HepG2 (cell line): ENCODE measurements around the gene KIRREL2. TPM values are rescaled to one million over a fixed set of nuclear protein-coding genes. Genes with fewer than 3 reads are reported as not detected.

Experiments used
- ATAC-seq: fragments of 200-7000 bp; cut with Tn5 transposase; 3 replicates; pipeline ENCODE4 v1.9.1; 2020; ENCODE audit warnings: mild to moderate bottlenecking, moderate library complexity
- BruUV-seq: library from RNA; stranded (reverse); fragments of 400-500 nt; replicated peaks from 2 replicates; lab custom pipeline; 2021; lab: Mats Ljungman, UMichigan
- CTCF ChIA-PET: fragments of 300-600 bp; formaldehyde crosslinking; extraction: SDS; loops from one replicate; lab custom pipeline; 2021; ENCODE audit warnings: low total read pairs, inconsistent platforms, low intra/inter-chr PET ratio; lab: Yijun Ruan, JAX
- POLR2A ChIA-PET: fragments of 350-600 bp; sonication (Branson Sonifier 250); formaldehyde crosslinking; loops from one replicate; lab custom pipeline; 2020; ENCODE audit warnings: antibody characterized with exemption, inconsistent platforms; lab: Yijun Ruan, JAX
- DNase-seq: peaks from one replicate; pipeline ENCODE4 v3.0.0-alpha.2; 2015; ENCODE audit warnings: low spot score
- FAIRE-seq: peaks from 3 replicates; lab custom pipeline; 2011; peaks lifted over from hg19 to GRCh38; lab: Jason Lieb, UNC
- H2AFZ ChIP-seq: one replicate; pipeline ENCODE4 v1.6.1; 2011; ENCODE audit warnings: low read length, inconsistent platforms
- H3K27ac ChIP-seq: fragments of 300-600 bp; 3 replicates; pipeline ENCODE4 v1.8.0; 2011; ENCODE audit warnings: mixed run types, mild to moderate bottlenecking, mixed read lengths, low read length, inconsistent platforms; ENCODE audit not compliant: insufficient read depth; ENCODE audit errors: extremely low read length
- H3K27me3 ChIP-seq, 2 experiments: fragments of 200-600 bp in 1 of 2; 2 replicates in 1 of 2; 3 replicates in 1 of 2; pipeline versions ENCODE4 v1.6.0 to v1.8.0; 2011; ENCODE audit warnings: low read length in 2 of 2, mild to moderate bottlenecking in 2 of 2, moderate library complexity in 2 of 2, inconsistent platforms in 1 of 2; ENCODE audit not compliant: insufficient read depth in 2 of 2, control insufficient read depth in 1 of 2
- H3K36me3 ChIP-seq, 2 experiments: fragments of 200-600 bp in 1 of 2; replicated peaks in 1 of 2; 2 replicates in 1 of 2; 3 replicates in 1 of 2; pipeline versions ENCODE4 v1.5.1 to v1.8.0; 2011; ENCODE audit warnings: low read length in 2 of 2, inconsistent platforms in 1 of 2; ENCODE audit not compliant: insufficient read depth in 2 of 2, control insufficient read depth in 1 of 2
- H3K4me1 ChIP-seq: 2 replicates; pipeline ENCODE4 v1.5.1; 2012; ENCODE audit warnings: low read length, inconsistent platforms; ENCODE audit not compliant: insufficient read depth
- H3K4me2 ChIP-seq: 2 replicates; pipeline ENCODE4 v1.6.0; 2011; ENCODE audit warnings: low read depth, low read length, inconsistent platforms
- H3K4me3 ChIP-seq, 3 experiments: fragments of 200-600 bp in 1 of 3; sonication (generic), shearing (Covaris generic) in 1 of 3; replicated peaks in 1 of 3; 2 replicates each; pipeline ENCODE4 v1.5.1; 2011 to 2016; ENCODE audit warnings: low read length in 3 of 3, inconsistent platforms in 2 of 3, low read depth in 2 of 3, mild to moderate bottlenecking in 2 of 3, control low read depth in 1 of 3, mixed read lengths in 1 of 3; ENCODE audit not compliant: insufficient read depth in 1 of 3
- H3K79me2 ChIP-seq: one replicate; pipeline ENCODE4 v1.6.1; 2011; ENCODE audit warnings: low read length, inconsistent platforms; ENCODE audit not compliant: insufficient read depth
- H3K9ac ChIP-seq: 2 replicates; pipeline ENCODE4 v1.6.0; 2011; ENCODE audit warnings: mild to moderate bottlenecking, low read depth, low read length, inconsistent platforms; ENCODE audit not compliant: insufficient read depth
- H3K9me3 ChIP-seq: 2 replicates; pipeline ENCODE4 v1.5.1; 2012; ENCODE audit warnings: mild to moderate bottlenecking, low read length
- H4K20me1 ChIP-seq: 2 replicates; pipeline ENCODE4 v1.6.0; 2011; ENCODE audit warnings: inconsistent platforms, mild to moderate bottlenecking, low read length, moderate library complexity; ENCODE audit not compliant: insufficient read depth
- BCL6 ChIP-seq: IDR thresholded peaks from 2 replicates; pipeline ENCODE4 v1.6.1; 2016; ENCODE audit warnings: missing genetic modification reagents, missing compliant biosample characterization
- CBX1 ChIP-seq: IDR thresholded peaks from one replicate; pipeline ENCODE4 v1.6.1; 2016; ENCODE audit warnings: antibody characterized with exemption, low read depth
- CBX2 ChIP-seq, 2 experiments: fragments of 200-600 bp in 1 of 2; sonication (generic); formaldehyde crosslinking in 1 of 2; IDR thresholded peaks; 2 replicates each; pipeline versions ENCODE4 v1.7.0 to v1.8.1; 2018 to 2022; ENCODE audit warnings: low read depth in 2 of 2, low read length in 1 of 2, mild to moderate bottlenecking in 1 of 2, missing genetic modification reagents in 1 of 2
- DMAP1 ChIP-seq: IDR thresholded peaks from 2 replicates; pipeline ENCODE4 v1.6.1; 2016
- KDM2A ChIP-seq: sonication (generic); formaldehyde crosslinking; IDR thresholded peaks from 2 replicates; pipeline ENCODE4 v1.4.0; 2020; ENCODE audit warnings: low read depth, missing genetic modification reagents, borderline replicate concordance
- KMT2B ChIP-seq: IDR thresholded peaks from 2 replicates; pipeline ENCODE4 v1.6.1; 2016; ENCODE audit warnings: missing genetic modification reagents, missing compliant biosample characterization
- NR1H2 ChIP-seq: sonication (generic); formaldehyde crosslinking; IDR thresholded peaks from 2 replicates; pipeline ENCODE4 v1.8.1; 2022; ENCODE audit warnings: low read depth, missing genetic modification reagents, borderline replicate concordance
- PHF8 ChIP-seq: sonication (generic); formaldehyde crosslinking; IDR thresholded peaks from 2 replicates; pipeline ENCODE4 v1.5.0; 2020; ENCODE audit warnings: missing genetic modification reagents
- PRPF4 ChIP-seq: fragments of 200-400 bp; formaldehyde crosslinking; IDR thresholded peaks from 2 replicates; pipeline ENCODE4 v1.6.1; 2016; ENCODE audit warnings: low read length, low read depth; ENCODE audit not compliant: poor library complexity, severe bottlenecking
- SMC3 ChIP-seq: IDR thresholded peaks from 2 replicates; pipeline ENCODE4 v1.6.1; 2011; ENCODE audit warnings: low read length, improper control_type of control experiment
- THAP11 ChIP-seq: IDR thresholded peaks from 2 replicates; pipeline ENCODE4 v1.6.1; 2016; ENCODE audit warnings: missing biosample characterization, missing genetic modification reagents
- TOE1 ChIP-seq: sonication (generic); formaldehyde crosslinking; IDR thresholded peaks from 2 replicates; pipeline ENCODE4 v1.4.0; 2020; ENCODE audit warnings: mild to moderate bottlenecking, missing genetic modification reagents
- TP53 ChIP-seq: sonication (generic); formaldehyde crosslinking; conservative IDR thresholded peaks from 2 replicates; pipeline ENCODE4 v1.4.0; 2020; ENCODE audit warnings: missing genetic modification reagents
- XRCC5 ChIP-seq: fragments of 200-400 bp; formaldehyde crosslinking; optimal IDR thresholded peaks from 2 replicates; pipeline ENCODE3; 2017; ENCODE audit warnings: mild to moderate bottlenecking, low read length
- ZC3H4 ChIP-seq: sonication (generic); formaldehyde crosslinking; IDR thresholded peaks from 2 replicates; pipeline ENCODE4 v1.4.0; 2020; ENCODE audit warnings: missing genetic modification reagents, borderline replicate concordance
- ZMAT3 ChIP-seq: sonication (generic); formaldehyde crosslinking; conservative IDR thresholded peaks from 2 replicates; pipeline ENCODE4 v1.7.0; 2021; ENCODE audit warnings: missing genetic modification reagents
- ZNF143 ChIP-seq: sonication (generic); formaldehyde crosslinking; IDR thresholded peaks from 2 replicates; pipeline ENCODE4 v1.4.0; 2020; ENCODE audit warnings: missing genetic modification reagents
- ZNF432 ChIP-seq: sonication (generic); formaldehyde crosslinking; IDR thresholded peaks from 2 replicates; pipeline ENCODE4 v1.5.0; 2020; ENCODE audit warnings: missing genetic modification reagents, mild to moderate bottlenecking, borderline replicate concordance
- ZNF709 ChIP-seq: sonication (generic); formaldehyde crosslinking; IDR thresholded peaks from 2 replicates; pipeline ENCODE4 v1.5.0; 2020; ENCODE audit warnings: mild to moderate bottlenecking, missing genetic modification reagents
- WGBS: methylation state at CpG from one replicate; pipeline ENCODE4 v1.1.6; 2017; ENCODE audit warnings: low lambda C conversion rate; 5-methylcytosine and 5-hydroxymethylcytosine counted together
- in situ Hi-C: cut with HindIII; loops from 2 replicates; pipeline ENCODE4 v1.10.0; 2017; ENCODE audit warnings: low pct_unique_long_range_greater_than_20kb; ENCODE audit not compliant: extremely low pct_ligation_motif_present
- intact Hi-C: fragments of 100-400 bp; cut with micrococcal nuclease; formaldehyde crosslinking; loops from one replicate; pipeline ENCODE4 v1.10.0; 2022; ENCODE audit not compliant: unreplicated experiment
- polyA plus RNA-seq, 8 experiments: library from polyadenylated mRNA; depleted of rRNA in 3 of 8; stranded (reverse) in 7 of 8; unstranded in 1 of 8; fragments of >200 nt; fragmentation: Illumina TruSeq in 4 of 8; extraction: Trizol in 4 of 8; gene quantifications; 2 replicates each; pipeline versions ENCODE4 v1.2.1 to v1.2.3, GENCODE V29; 2011 to 2016; ENCODE audit warnings: low read depth in 4 of 8, missing spikeins in 1 of 8, mixed read lengths in 1 of 8; ENCODE audit not compliant: insufficient read depth in 1 of 8
- total RNA-seq, 5 experiments: library from RNA; depleted of rRNA; stranded (reverse); fragments of >200 nt; fragmentation: Illumina TruSeq; extraction: Trizol; gene quantifications; 2 replicates each; pipeline ENCODE4 v1.2.3, GENCODE V29; 2016; ENCODE audit warnings: low read depth in 1 of 5
- TF ChIP-seq, protein P1 (sequence below): sonication (generic); formaldehyde crosslinking; IDR thresholded peaks from 2 replicates; pipeline ENCODE4 v1.8.0; 2022; ENCODE audit warnings: mild to moderate bottlenecking, missing genetic modification reagents
- TF ChIP-seq, protein P2 (sequence below): sonication (generic); formaldehyde crosslinking; IDR thresholded peaks from 2 replicates; pipeline ENCODE4 v1.8.0; 2022; ENCODE audit warnings: missing genetic modification reagents, mild to moderate bottlenecking, moderate library complexity, borderline replicate concordance
- TF ChIP-seq, protein P3 (sequence below): sonication (generic); formaldehyde crosslinking; IDR thresholded peaks from 2 replicates; pipeline ENCODE4 v1.4.0; 2020; ENCODE audit warnings: missing genetic modification reagents, borderline replicate concordance

KIRREL2 gene
- total and polyA plus RNA-seq, 2 of the 13 experiments (the other 11 are each of a cell fraction or from before 2014, with no cell fraction given), result 0.18 to 2.4 TPM

DNA sequence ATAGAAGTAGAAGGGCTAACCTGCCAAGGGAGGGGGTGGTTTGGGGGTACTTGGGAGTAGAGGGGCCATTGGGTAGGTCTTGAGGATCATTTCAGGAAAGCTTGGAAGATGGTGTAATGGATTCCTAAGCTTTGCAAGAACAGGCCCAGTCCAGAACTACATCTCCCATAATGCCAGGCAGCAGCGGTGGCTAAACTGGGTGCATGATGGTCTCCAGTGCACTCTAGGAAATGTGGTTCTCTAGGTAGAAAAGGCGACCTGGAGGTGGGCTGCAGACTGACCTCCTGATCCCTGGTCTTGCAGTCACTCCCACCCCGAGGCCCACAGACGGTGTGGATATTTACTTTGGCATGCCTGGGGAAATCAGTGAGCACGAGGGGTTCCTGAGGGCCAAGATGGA is 15.5 kb downstream of the KIRREL2 start:
- no peak for FAIRE-seq
- TF ChIP-seq BCL6, result peak; percentile 72
- TF ChIP-seq NR1H2, result no peak
- TF ChIP-seq PRPF4, result no peak
- TF ChIP-seq, protein P1, sequence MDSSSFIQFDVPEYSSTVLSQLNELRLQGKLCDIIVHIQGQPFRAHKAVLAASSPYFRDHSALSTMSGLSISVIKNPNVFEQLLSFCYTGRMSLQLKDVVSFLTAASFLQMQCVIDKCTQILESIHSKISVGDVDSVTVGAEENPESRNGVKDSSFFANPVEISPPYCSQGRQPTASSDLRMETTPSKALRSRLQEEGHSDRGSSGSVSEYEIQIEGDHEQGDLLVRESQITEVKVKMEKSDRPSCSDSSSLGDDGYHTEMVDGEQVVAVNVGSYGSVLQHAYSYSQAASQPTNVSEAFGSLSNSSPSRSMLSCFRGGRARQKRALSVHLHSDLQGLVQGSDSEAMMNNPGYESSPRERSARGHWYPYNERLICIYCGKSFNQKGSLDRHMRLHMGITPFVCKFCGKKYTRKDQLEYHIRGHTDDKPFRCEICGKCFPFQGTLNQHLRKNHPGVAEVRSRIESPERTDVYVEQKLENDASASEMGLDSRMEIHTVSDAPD (CRISPR knock-in tag), result no peak
- TF ChIP-seq DMAP1 (CRISPR knock-in tag), result no peak
- no peak for TF ChIP-seq ZNF709 (CRISPR knock-in tag)
- no peak for TF ChIP-seq PHF8 (CRISPR knock-in tag)
- TF ChIP-seq KDM2A (CRISPR knock-in tag), result no peak
- peak; percentile 83 for TF ChIP-seq ZNF143 (CRISPR knock-in tag)
- no peak for TF ChIP-seq ZMAT3
- TF ChIP-seq, protein P2, sequence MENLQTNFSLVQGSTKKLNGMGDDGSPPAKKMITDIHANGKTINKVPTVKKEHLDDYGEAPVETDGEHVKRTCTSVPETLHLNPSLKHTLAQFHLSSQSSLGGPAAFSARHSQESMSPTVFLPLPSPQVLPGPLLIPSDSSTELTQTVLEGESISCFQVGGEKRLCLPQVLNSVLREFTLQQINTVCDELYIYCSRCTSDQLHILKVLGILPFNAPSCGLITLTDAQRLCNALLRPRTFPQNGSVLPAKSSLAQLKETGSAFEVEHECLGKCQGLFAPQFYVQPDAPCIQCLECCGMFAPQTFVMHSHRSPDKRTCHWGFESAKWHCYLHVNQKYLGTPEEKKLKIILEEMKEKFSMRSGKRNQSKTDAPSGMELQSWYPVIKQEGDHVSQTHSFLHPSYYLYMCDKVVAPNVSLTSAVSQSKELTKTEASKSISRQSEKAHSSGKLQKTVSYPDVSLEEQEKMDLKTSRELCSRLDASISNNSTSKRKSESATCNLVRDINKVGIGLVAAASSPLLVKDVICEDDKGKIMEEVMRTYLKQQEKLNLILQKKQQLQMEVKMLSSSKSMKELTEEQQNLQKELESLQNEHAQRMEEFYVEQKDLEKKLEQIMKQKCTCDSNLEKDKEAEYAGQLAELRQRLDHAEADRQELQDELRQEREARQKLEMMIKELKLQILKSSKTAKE (CRISPR knock-in tag), result no peak
- no peak for TF ChIP-seq TOE1 (CRISPR knock-in tag)
- no peak for TF ChIP-seq TP53 (CRISPR knock-in tag)
- TF ChIP-seq CBX1, result no peak
- TF ChIP-seq CBX2 (IDR thresholded peaks at IDR 0.05; ENCODE audit: low read depth, low read length), result no peak
- no peak for TF ChIP-seq CBX2 (CRISPR knock-in tag; IDR thresholded peaks at IDR 0.05; ENCODE audit: low read depth)
- peak; percentile 89 for TF ChIP-seq THAP11
- no peak for TF ChIP-seq XRCC5
- TF ChIP-seq SMC3, result no peak
- no peak for TF ChIP-seq ZC3H4 (CRISPR knock-in tag)
- no peak for TF ChIP-seq ZNF432 (CRISPR knock-in tag)
- TF ChIP-seq KMT2B, result no peak
- TF ChIP-seq, protein P3, sequence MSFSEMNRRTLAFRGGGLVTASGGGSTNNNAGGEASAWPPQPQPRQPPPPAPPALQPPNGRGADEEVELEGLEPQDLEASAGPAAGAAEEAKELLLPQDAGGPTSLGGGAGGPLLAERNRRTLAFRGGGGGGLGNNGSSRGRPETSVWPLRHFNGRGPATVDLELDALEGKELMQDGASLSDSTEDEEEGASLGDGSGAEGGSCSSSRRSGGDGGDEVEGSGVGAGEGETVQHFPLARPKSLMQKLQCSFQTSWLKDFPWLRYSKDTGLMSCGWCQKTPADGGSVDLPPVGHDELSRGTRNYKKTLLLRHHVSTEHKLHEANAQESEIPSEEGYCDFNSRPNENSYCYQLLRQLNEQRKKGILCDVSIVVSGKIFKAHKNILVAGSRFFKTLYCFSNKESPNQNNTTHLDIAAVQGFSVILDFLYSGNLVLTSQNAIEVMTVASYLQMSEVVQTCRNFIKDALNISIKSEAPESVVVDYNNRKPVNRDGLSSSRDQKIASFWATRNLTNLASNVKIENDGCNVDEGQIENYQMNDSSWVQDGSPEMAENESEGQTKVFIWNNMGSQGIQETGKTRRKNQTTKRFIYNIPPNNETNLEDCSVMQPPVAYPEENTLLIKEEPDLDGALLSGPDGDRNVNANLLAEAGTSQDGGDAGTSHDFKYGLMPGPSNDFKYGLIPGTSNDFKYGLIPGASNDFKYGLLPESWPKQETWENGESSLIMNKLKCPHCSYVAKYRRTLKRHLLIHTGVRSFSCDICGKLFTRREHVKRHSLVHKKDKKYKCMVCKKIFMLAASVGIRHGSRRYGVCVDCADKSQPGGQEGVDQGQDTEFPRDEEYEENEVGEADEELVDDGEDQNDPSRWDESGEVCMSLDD (CRISPR knock-in tag), result no peak

More for the DNA sequence above, 15.5 kb downstream of the KIRREL2 start:
- no peak overlapping the region for H3K4me2 ChIP-seq
- ATAC-seq (no peak), DNase-seq (no peak)
- no peak overlapping the region for H3K4me3 ChIP-seq
- no TSS peak for BruUV-seq
- H2AFZ ChIP-seq, result no peak overlapping the region
- H4K20me1 ChIP-seq, result no peaks in the 10 kb centered on the region
- intact Hi-C loops (no loop called here), in situ Hi-C loops (no loop called here)
- no peaks in the 10 kb centered on the region for H3K79me2 ChIP-seq
- H3K9ac ChIP-seq, result no peak overlapping the region
- ChIA-PET POLR2A (no interaction called here), CTCF (no interaction called here)
- no peaks in the 10 kb centered on the region for H3K9me3 ChIP-seq
- H3K4me1 ChIP-seq, result peaks cover 16% of the 10 kb centered on the region
- no peaks in the 10 kb centered on the region for H3K36me3 ChIP-seq
- WGBS, result 36% methylated on average over 5 of the region's 5 CpGs
- no peak overlapping the region for H3K27ac ChIP-seq
- no peaks in the 10 kb centered on the region; a peak in 2 of 5 replicates for H3K27me3 ChIP-seq
